Anterior cingulate cortex (tissue), 58 donors: Measurements from ENCODE around the gene GLI3.

Source experiments
- DNase-seq, 58 donors: peaks; one replicate each; lab custom pipeline; 2025; lab: John Stamatoyannopoulos, UW

GLI3 gene

GRCh38 chr7:42152329-42153205, 84.4 kb downstream of the GLI3 start:
- peak in 23 of 58 donors; percentile 8 to 81 (median 26) for DNase-seq

GRCh38 chr7:42151309-42151708, 85.7 kb downstream of the GLI3 start:
- peak in 20 of 58 donors; percentile 7 to 69 (median 18) for DNase-seq

- no peak for DNase-seq
These were observed 91.5 kb downstream of the GLI3 start for GRCh38 chr7:42145539-42145938.

- no peak for DNase-seq
These were observed 92.4 kb downstream of the GLI3 start for GRCh38 chr7:42144604-42145003.

- no peak for DNase-seq
These were observed 93.1 kb downstream of the GLI3 start for GRCh38 chr7:42143711-42144600.

GRCh38 chr7:42142089-42142488, 94.9 kb downstream of the GLI3 start:
- no peak for DNase-seq

- DNase-seq: no peak
These were observed 97.3 kb downstream of the GLI3 start for GRCh38 chr7:42139751-42140150.

- no peak for DNase-seq
These were observed 98.3 kb downstream of the GLI3 start for GRCh38 chr7:42138691-42139090.

GRCh38 chr7:42137941-42138340, 99.1 kb downstream of the GLI3 start:
- DNase-seq: no peak

GRCh38 chr7:42137431-42137830, 99.6 kb downstream of the GLI3 start:
- DNase-seq: no peak

- DNase-seq: no peak
These were observed 101.3 kb downstream of the GLI3 start for GRCh38 chr7:42135728-42136127.

GRCh38 chr7:42134276-42134876, 102.6 kb downstream of the GLI3 start:
- no peak for DNase-seq

- no peak for DNase-seq
These were observed 103.7 kb downstream of the GLI3 start for GRCh38 chr7:42133321-42133720.

- DNase-seq: no peak
These were observed 108.3 kb downstream of the GLI3 start for GRCh38 chr7:42128703-42129102.

- DNase-seq: no peak
These were observed 109.8 kb downstream of the GLI3 start for GRCh38 chr7:42127232-42127622.

- DNase-seq: no peak
These were observed 110.4 kb downstream of the GLI3 start for GRCh38 chr7:42126475-42127231.

- DNase-seq: no peak
These were observed 111.7 kb downstream of the GLI3 start for GRCh38 chr7:42125321-42125720.

- peak in 1 of 58 donors; percentile 24 for DNase-seq
These were observed 113.3 kb downstream of the GLI3 start for GRCh38 chr7:42123716-42124115.

GRCh38 chr7:42120191-42120590, 116.8 kb downstream of the GLI3 start:
- DNase-seq: no peak

GRCh38 chr7:42117201-42117600, 119.8 kb downstream of the GLI3 start:
- DNase-seq: no peak
